CD4-positive, alpha-beta T cell (primary cell): Measurements from ENCODE around the gene DAPK3. TPM values are rescaled to one million over a fixed set of nuclear protein-coding genes. Genes with fewer than 3 reads are reported as not detected.

ENCODE experiments used
- ATAC-seq: fragments of 200-7000 bp; cut with Tn5 transposase; one replicate; pipeline ENCODE4 v1.10.0; 2022; ENCODE audit warnings: mild to moderate bottlenecking; ENCODE audit not compliant: poor library complexity
- CTCF ChIA-PET: fragments of 350-600 bp; sonication (Branson Sonifier 250); formaldehyde crosslinking; loops from one replicate; lab custom pipeline; 2021; ENCODE audit warnings: antibody characterized with exemption, inconsistent platforms; lab: Charles Lee
- POLR2A ChIA-PET: fragments of 350-600 bp; sonication (Branson Sonifier 250); formaldehyde crosslinking; loops from one replicate; lab custom pipeline; 2021; ENCODE audit warnings: antibody characterized with exemption, inconsistent platforms; lab: Charles Lee
- DNase-seq, 14 experiments: peaks; one replicate each; pipeline ENCODE4 v3.0.0-alpha.2; 2013 to 2020; ENCODE audit warnings: mixed read lengths in 2 of 14
- H3K27ac ChIP-seq, 2 donors: one replicate each; pipeline versions ENCODE4 v1.5.1 to v1.7.0; 2013; ENCODE audit warnings: low read length in 2 of 2, low read depth in 1 of 2, mild to moderate bottlenecking in 1 of 2
- H3K27me3 ChIP-seq, 2 experiments: 1 replicate in 1 of 2; 2 replicates in 1 of 2; pipeline versions ENCODE4 v1.6.1 to v1.7.0; 2013; ENCODE audit warnings: low read length in 2 of 2, control low read depth in 1 of 2, mild to moderate bottlenecking in 1 of 2, moderate library complexity in 1 of 2; ENCODE audit not compliant: insufficient read depth in 2 of 2, control insufficient read depth in 1 of 2
- H3K36me3 ChIP-seq: one replicate; pipeline ENCODE4 v1.6.1; 2013; ENCODE audit warnings: low read length, control low read depth; ENCODE audit not compliant: insufficient read depth
- H3K4me1 ChIP-seq: one replicate; pipeline ENCODE4 v1.6.1; 2013; ENCODE audit warnings: low read length, control low read depth; ENCODE audit not compliant: insufficient read depth
- H3K4me3 ChIP-seq: one replicate; pipeline ENCODE4 v1.5.1; 2013; ENCODE audit warnings: mild to moderate bottlenecking, low read length, moderate library complexity
- H3K9me3 ChIP-seq, 2 experiments: 1 replicate in 1 of 2; 2 replicates in 1 of 2; pipeline versions ENCODE4 v1.6.1 to v1.7.0; 2013; ENCODE audit warnings: low read length in 2 of 2, mild to moderate bottlenecking in 2 of 2, control low read depth in 1 of 2, moderate library complexity in 1 of 2; ENCODE audit not compliant: control insufficient read depth in 1 of 2, insufficient read depth in 1 of 2
- H3K27ac Mint-ChIP-seq: one replicate; pipeline ENCODE4 v1.8.0; 2020; ENCODE audit warnings: mixed read lengths
- H3K27me3 Mint-ChIP-seq: one replicate; pipeline ENCODE4 v1.8.0; 2021; ENCODE audit warnings: mixed read lengths
- H3K36me3 Mint-ChIP-seq: one replicate; pipeline ENCODE4 v1.8.0; 2021; ENCODE audit warnings: low read depth, mixed read lengths
- H3K4me1 Mint-ChIP-seq: one replicate; pipeline ENCODE4 v1.8.0; 2021; ENCODE audit warnings: low read depth, mixed read lengths
- H3K4me3 Mint-ChIP-seq: one replicate; pipeline ENCODE4 v1.8.0; 2020; ENCODE audit warnings: mild to moderate bottlenecking, mixed read lengths
- H3K9me3 Mint-ChIP-seq: one replicate; pipeline ENCODE4 v1.8.0; 2020; ENCODE audit warnings: mixed read lengths
- intact Hi-C, 2 experiments: fragments of 100-400 bp; cut with DNase I in 1 of 2; cut with micrococcal nuclease in 1 of 2; formaldehyde crosslinking; loops; one replicate each; pipeline versions ENCODE4 v1.15.1 to v1.9.0; 2023 to 2025; cut with DNase I, micrococcal nuclease
- total RNA-seq, 174 experiments: library from RNA in 2 of 174; stranded (reverse) in 2 of 174; gene quantifications; one replicate each; pipeline ENCODE4 v1.2.3 and lab custom pipeline; 2021 to 2026
- TF ChIP-seq, protein P1 (sequence below): fragments of 200-600 bp; IDR thresholded peaks from one replicate; pipeline ENCODE4 v1.8.0; 2022; ENCODE audit warnings: antibody characterized with exemption, mild to moderate bottlenecking

DAPK3 gene
- total RNA-seq, 2 experiments from 2014 or later: 21.1 to 22.9 TPM

DNA sequence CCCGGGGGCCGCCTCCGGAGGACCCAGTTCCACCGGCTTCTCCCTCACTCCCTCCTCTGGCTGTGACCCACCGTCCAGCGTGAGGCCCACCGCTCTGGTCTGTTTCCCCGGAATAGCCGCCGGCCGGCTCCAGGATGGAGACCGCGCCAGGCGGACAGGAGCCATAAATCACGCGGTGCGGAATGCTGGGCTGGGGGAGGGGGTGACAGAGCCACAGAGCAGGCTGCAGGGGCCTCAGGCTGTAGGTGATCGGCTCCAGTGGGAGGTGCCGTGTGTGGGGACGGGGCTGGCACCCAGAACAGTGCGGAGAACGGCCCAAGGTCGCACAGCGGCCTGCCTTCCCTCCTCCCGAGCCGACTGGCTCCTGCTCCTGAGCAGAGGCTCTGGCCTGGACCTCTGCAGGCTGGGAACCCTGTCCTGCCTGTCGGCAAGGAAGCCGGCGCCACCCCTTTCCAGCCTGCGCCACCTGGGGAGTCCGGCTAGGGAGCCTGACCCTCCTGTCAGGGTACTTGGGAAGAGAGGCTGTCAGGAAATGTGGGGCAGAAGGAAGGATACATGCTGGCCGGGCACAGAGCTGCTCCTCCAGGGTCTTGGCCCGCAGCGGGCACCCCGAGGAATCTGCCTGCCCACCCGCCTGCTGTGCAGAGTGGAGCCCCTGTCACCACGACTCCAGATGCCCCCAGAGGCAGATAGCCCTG is 45.0 kb upstream of the DAPK3 start:
- DNase-seq: peak in 1 of 14 experiments; percentile 18
- Mint-ChIP-seq H3K4me3 (no peak overlapping the region), H3K9me3 (no peaks in the 10 kb centered on the region), H3K36me3 (peaks cover 34% of the 10 kb centered on the region), H3K27me3 (no peaks in the 10 kb centered on the region), H3K4me1 (peaks cover 10% of the 10 kb centered on the region), H3K27ac (no peak overlapping the region)
- no peak overlapping the region for H3K27ac ChIP-seq
- H3K9me3 ChIP-seq: no peaks in the 10 kb centered on the region
- CTCF ChIA-PET: interaction anchor here (1.0 kb wide), 1 partner anchor 124 kb away, joined by 4 read pairs; no protein-coding TSS in a partner anchor
- ATAC-seq: no peak
- H3K27me3 ChIP-seq: no peaks in the 10 kb centered on the region
- no peak overlapping the region for H3K4me3 ChIP-seq
- intact Hi-C loops: no loop called here
- peaks cover 38% of the 10 kb centered on the region for H3K4me1 ChIP-seq
- POLR2A ChIA-PET: interaction anchor here (1.0 kb wide), 1 partner anchor 99 kb away, joined by 3 read pairs; no protein-coding TSS in a partner anchor
- TF ChIP-seq, protein P1, sequence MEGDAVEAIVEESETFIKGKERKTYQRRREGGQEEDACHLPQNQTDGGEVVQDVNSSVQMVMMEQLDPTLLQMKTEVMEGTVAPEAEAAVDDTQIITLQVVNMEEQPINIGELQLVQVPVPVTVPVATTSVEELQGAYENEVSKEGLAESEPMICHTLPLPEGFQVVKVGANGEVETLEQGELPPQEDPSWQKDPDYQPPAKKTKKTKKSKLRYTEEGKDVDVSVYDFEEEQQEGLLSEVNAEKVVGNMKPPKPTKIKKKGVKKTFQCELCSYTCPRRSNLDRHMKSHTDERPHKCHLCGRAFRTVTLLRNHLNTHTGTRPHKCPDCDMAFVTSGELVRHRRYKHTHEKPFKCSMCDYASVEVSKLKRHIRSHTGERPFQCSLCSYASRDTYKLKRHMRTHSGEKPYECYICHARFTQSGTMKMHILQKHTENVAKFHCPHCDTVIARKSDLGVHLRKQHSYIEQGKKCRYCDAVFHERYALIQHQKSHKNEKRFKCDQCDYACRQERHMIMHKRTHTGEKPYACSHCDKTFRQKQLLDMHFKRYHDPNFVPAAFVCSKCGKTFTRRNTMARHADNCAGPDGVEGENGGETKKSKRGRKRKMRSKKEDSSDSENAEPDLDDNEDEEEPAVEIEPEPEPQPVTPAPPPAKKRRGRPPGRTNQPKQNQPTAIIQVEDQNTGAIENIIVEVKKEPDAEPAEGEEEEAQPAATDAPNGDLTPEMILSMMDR: no peak
- H3K36me3 ChIP-seq: peaks cover 56% of the 10 kb centered on the region

DNA sequence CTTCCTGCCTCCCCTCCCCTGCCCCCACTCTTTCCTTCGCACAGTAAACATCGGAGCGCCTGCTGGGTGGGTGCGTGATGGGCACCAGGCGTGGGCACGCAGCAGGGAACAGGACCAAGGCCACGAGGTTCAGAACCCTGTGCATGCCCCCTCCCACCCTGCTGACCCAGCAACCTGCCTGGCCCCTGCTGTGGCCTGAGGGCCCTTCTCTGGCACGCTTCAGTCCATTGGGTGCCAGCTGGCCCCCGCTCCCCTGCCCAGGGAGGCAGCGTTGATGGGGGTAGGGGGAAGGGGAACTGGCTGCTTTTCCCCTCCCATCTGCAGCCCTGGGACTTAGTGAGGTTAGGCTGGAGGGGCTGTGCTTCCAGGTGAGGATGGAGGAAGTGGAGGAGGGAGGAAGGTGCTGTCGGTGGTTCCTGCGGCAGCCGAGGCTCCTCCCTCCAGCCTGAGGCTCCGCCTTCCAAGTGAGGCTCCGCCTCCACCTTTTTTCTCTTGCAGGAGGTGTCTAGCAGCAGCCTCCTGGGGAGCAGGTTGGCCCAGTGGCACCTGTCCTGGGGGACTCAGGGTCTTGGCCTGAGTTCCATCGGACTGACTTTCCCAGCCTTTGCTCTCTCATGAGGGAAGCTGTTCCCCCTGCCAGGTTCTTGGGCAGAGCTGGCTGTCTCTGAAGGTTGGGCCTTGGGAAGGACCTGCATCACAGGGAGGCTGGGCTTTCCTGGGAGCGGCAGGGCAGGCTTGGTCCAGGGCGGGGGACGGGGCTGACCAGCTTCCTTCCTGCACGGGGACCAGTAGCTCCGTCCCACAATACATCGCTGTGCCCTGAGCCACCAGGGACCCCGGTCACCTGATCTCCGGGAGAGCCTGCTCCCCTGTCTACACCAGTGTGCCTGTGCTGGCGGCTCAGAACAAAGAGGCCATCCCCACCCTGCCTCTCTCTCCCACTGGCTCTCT is 43.9 kb upstream of the DAPK3 start:
- H3K9me3 ChIP-seq: no peaks in the 10 kb centered on the region
- peaks cover 26% of the 10 kb centered on the region for H3K36me3 Mint-ChIP-seq
- peaks cover 10% of the 10 kb centered on the region for H3K4me1 Mint-ChIP-seq
- H3K27me3 ChIP-seq: no peaks in the 10 kb centered on the region
- ATAC-seq: peak; percentile 74
- H3K4me1 ChIP-seq: peaks cover 49% of the 10 kb centered on the region
- no peak overlapping the region for H3K27ac Mint-ChIP-seq
- DNase-seq: peak; percentile 15 to 65 (median 32)
- intact Hi-C loops: no loop called here
- TF ChIP-seq, protein P1: no peak
- H3K27ac ChIP-seq: no peak overlapping the region
- ChIA-PET POLR2A (interaction anchor here (1.0 kb wide), 1 partner anchor 100 kb away, joined by 3 read pairs; no protein-coding TSS in a partner anchor), CTCF (no interaction called here)
- no peaks in the 10 kb centered on the region for H3K27me3 Mint-ChIP-seq
- H3K4me3 Mint-ChIP-seq: no peak overlapping the region
- no peak overlapping the region for H3K4me3 ChIP-seq
- H3K36me3 ChIP-seq: peaks cover 66% of the 10 kb centered on the region
- H3K9me3 Mint-ChIP-seq: no peaks in the 10 kb centered on the region

DNA sequence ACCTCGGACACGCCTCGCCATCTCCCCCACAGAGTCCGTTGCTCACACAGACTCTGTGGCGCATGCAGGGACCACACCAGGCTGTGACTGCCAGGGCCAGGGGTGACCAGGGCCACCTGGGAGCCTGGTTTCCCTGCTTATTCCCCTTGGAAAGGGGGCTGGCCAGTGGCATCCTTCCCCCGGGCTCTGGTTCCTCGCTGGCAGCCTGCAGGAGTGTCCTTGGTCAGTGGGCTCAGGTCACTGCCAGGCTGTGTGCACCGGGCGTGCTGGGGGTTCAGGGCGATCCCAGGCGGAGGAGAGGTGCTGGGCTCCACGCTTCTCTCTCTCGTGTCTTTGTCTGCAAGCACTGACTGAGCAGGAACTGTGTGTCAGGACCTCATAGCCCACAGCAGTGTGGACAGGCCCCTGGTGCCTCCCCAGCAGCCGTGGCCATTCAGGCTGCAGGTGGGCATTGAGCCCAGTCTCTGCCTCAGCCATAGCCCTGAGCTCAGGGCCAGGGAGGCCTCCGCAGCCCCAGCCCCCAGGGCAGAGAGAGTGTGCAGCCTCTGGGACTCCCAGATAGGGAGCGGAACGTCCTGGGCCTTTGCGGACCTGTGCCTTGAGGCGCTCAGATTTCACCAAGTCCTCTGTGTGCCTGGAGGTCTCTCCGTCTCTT is 43.1 kb upstream of the DAPK3 start:
- POLR2A ChIA-PET: no interaction called here

More for the DNA sequence above, 43.1 kb upstream of the DAPK3 start:
- Mint-ChIP-seq H3K27ac (no peak overlapping the region), H3K4me3 (no peak overlapping the region), H3K27me3 (no peaks in the 10 kb centered on the region), H3K9me3 (no peaks in the 10 kb centered on the region), H3K36me3 (peaks cover 26% of the 10 kb centered on the region), H3K4me1 (peaks cover 17% of the 10 kb centered on the region)
- H3K4me3 ChIP-seq: no peak overlapping the region
- H3K9me3 ChIP-seq: no peaks in the 10 kb centered on the region
- intact Hi-C loops: no loop called here
- no peak for ATAC-seq
- CTCF ChIA-PET: no interaction called here
- peaks cover 64% of the 10 kb centered on the region for H3K36me3 ChIP-seq
- H3K27me3 ChIP-seq: no peaks in the 10 kb centered on the region
- TF ChIP-seq, protein P1: no peak
- peaks cover 57% of the 10 kb centered on the region for H3K4me1 ChIP-seq
- no peak overlapping the region for H3K27ac ChIP-seq
- DNase-seq: no peak
